ENCODE data around the gene EFEMP1.

EFEMP1 gene

GRCh38 chr2:55887901-55888624 is 35.5 kb downstream of the EFEMP1 start:
- DNase-seq (ENCODE audit: extremely low read depth, insufficient read length) = no peak
- no peaks in the 10 kb centered on the region for H3K27me3 ChIP-seq (replicated peaks; ENCODE audit: control insufficient read depth, insufficient read depth, low read length)
- H3K36me3 ChIP-seq (ENCODE audit: control insufficient read depth, insufficient read depth, low read length) = no peaks in the 10 kb centered on the region

GRCh38 chr2:55887351-55887750 is 36.2 kb downstream of the EFEMP1 start:
- no peak for DNase-seq (ENCODE audit: extremely low read depth, insufficient read length)
- Histone ChIP-seq H3K36me3 (ENCODE audit: control insufficient read depth, insufficient read depth, low read length) (no peaks in the 10 kb centered on the region), H3K27me3 (replicated peaks; ENCODE audit: control insufficient read depth, insufficient read depth, low read length) (no peaks in the 10 kb centered on the region), H3K4me3 (replicated peaks; ENCODE audit: low read depth, low read length) (no peak overlapping the region)
- TF ChIP-seq CTCF (IDR thresholded peaks at IDR 0.05; ENCODE audit: insufficient read depth, low read length, poor library complexity, severe bottlenecking) = no peak

More at GRCh38 chr2:55887901-55888624, 35.5 kb downstream of the EFEMP1 start:
- no peak overlapping the region for H3K4me3 ChIP-seq (replicated peaks; ENCODE audit: low read depth, low read length)
- no peak for TF ChIP-seq CTCF (IDR thresholded peaks at IDR 0.05; ENCODE audit: insufficient read depth, low read length, poor library complexity, severe bottlenecking)

GRCh38 chr2:55885944-55886281 is 37.7 kb downstream of the EFEMP1 start:
- Histone ChIP-seq H3K27me3 (replicated peaks; ENCODE audit: control insufficient read depth, insufficient read depth, low read length) (no peaks in the 10 kb centered on the region), H3K36me3 (ENCODE audit: control insufficient read depth, insufficient read depth, low read length) (no peaks in the 10 kb centered on the region), H3K4me3 (replicated peaks; ENCODE audit: low read depth, low read length) (no peak overlapping the region)
- no peak for TF ChIP-seq CTCF (IDR thresholded peaks at IDR 0.05; ENCODE audit: insufficient read depth, low read length, poor library complexity, severe bottlenecking)
- no peak for DNase-seq (ENCODE audit: extremely low read depth, insufficient read length)

- Histone ChIP-seq H3K27me3 (replicated peaks; ENCODE audit: control insufficient read depth, insufficient read depth, low read length) (no peaks in the 10 kb centered on the region), H3K4me3 (replicated peaks; ENCODE audit: low read depth, low read length) (no peak overlapping the region), H3K36me3 (ENCODE audit: control insufficient read depth, insufficient read depth, low read length) (no peaks in the 10 kb centered on the region)
- no peak for DNase-seq (ENCODE audit: extremely low read depth, insufficient read length)
- TF ChIP-seq CTCF (IDR thresholded peaks at IDR 0.05; ENCODE audit: insufficient read depth, low read length, poor library complexity, severe bottlenecking) = no peak
These were observed 38.2 kb downstream of the EFEMP1 start for GRCh38 chr2:55885127-55885943.

- no peaks in the 10 kb centered on the region for H3K27me3 ChIP-seq (replicated peaks; ENCODE audit: control insufficient read depth, insufficient read depth, low read length)
- H3K4me3 ChIP-seq (replicated peaks; ENCODE audit: low read depth, low read length) = no peak overlapping the region
- H3K36me3 ChIP-seq (ENCODE audit: control insufficient read depth, insufficient read depth, low read length) = no peaks in the 10 kb centered on the region
- TF ChIP-seq CTCF (IDR thresholded peaks at IDR 0.05; ENCODE audit: insufficient read depth, low read length, poor library complexity, severe bottlenecking) = no peak
- DNase-seq (ENCODE audit: extremely low read depth, insufficient read length) = no peak
These were observed 39.8 kb downstream of the EFEMP1 start for GRCh38 chr2:55883829-55884228.

Measured in GM06990 (cell line).